ENCODE measurements around the gene CSF2RB. TPM values are rescaled to one million over a fixed set of nuclear protein-coding genes. Genes with fewer than 3 reads are reported as not detected.
"Not testable (repeated sequence)": the region's sequence is repeated elsewhere in the genome, so short reads cannot be mapped to it uniquely, and the experiment has no call there.

CSF2RB gene
- total and polyA plus RNA-seq, 12 donors = 0.81 to 20.8 (median 1.7) TPM

DNA sequence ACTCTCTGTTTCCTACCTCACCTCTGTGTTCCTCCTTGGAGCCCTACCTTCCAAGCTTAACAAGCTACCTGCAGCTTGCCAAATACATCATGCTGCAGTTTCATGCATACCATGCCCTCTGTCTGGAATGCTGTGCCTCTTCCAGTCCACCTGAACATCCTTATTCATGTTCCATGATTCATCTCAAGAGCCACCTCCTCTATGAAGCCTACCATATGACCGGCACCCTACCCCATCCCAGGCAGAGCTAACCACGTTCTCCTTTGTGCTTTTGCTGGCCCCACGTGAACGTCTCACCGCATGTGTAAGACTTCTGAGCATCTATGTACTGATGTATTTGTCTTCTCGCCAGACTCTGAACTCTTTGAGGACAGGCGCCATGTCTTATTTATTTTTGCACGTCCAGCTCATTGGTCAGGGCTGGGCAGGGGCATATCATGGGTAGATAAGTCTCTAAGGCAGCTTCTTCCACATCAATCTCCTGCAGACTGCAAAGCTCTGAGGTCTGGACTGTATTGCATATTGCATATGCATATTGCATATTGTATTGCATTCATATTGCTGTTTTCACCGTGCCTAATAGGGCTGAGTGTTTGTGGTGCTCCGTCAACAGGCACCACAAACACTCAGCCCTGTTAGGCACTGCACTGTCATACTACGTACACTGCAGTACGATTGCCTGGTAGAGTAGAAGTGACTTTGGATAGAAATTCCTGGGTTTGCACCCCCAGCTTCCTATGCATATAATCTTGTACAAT is 74.8 kb downstream of the CSF2RB start:
- no peak for DNase-seq
- H3K4me3 ChIP-seq = no peak overlapping the region
- peaks cover 0 to 53% (median 41%) of the 10 kb centered on the region in 7 donors for H3K27me3 ChIP-seq
- H3K9me3 ChIP-seq = peaks cover 0 to 20% (median 14%) of the 10 kb centered on the region in 11 donors
- no peak for ATAC-seq
- no peaks in the 10 kb centered on the region for H3K36me3 ChIP-seq
- no peak overlapping the region for H3K27ac ChIP-seq
- 71 to 78% methylated on average over 12 of the region's 12 CpGs for WGBS, 2 donors
- H3K4me1 ChIP-seq = no peaks in the 10 kb centered on the region
- intact Hi-C loops (cut with DNase I) = loop anchor here in 1 of 10 donors (10.0 kb wide), 1 partner anchor 443 kb away; no protein-coding TSS in a partner anchor
- TF ChIP-seq, protein P1, sequence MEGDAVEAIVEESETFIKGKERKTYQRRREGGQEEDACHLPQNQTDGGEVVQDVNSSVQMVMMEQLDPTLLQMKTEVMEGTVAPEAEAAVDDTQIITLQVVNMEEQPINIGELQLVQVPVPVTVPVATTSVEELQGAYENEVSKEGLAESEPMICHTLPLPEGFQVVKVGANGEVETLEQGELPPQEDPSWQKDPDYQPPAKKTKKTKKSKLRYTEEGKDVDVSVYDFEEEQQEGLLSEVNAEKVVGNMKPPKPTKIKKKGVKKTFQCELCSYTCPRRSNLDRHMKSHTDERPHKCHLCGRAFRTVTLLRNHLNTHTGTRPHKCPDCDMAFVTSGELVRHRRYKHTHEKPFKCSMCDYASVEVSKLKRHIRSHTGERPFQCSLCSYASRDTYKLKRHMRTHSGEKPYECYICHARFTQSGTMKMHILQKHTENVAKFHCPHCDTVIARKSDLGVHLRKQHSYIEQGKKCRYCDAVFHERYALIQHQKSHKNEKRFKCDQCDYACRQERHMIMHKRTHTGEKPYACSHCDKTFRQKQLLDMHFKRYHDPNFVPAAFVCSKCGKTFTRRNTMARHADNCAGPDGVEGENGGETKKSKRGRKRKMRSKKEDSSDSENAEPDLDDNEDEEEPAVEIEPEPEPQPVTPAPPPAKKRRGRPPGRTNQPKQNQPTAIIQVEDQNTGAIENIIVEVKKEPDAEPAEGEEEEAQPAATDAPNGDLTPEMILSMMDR (IDR thresholded peaks at IDR 0.05) = no peak

DNA sequence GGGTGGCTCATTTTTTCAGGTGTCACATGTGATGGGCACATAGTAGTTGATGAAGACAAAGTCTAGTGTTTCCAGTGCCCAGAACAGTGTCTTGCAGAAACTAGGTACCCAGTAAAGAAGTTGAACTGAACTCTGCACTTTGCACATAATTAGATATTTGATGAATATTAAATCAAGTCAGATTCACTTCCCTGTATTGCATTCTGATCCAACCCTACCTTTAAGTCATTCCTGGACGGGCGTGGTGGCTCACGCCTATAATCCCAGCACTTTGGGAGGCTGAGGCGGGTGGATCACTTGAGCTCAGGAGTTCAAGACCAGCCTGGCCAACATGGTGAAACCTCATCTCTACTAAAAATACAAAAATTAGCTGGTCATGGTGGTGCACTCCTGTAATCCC is 75.6 kb downstream of the CSF2RB start:
- H3K27me3 ChIP-seq = peaks cover 0 to 50% (median 36%) of the 10 kb centered on the region in 7 donors
- not testable (repeated sequence) for H3K36me3 ChIP-seq, ATAC-seq, H3K4me3 ChIP-seq, DNase-seq, H3K27ac ChIP-seq, H3K4me1 ChIP-seq
- 92% methylated on average over 4 of the region's 4 CpGs for WGBS, 2 donors
- H3K9me3 ChIP-seq = peaks cover 0 to 20% (median 14%) of the 10 kb centered on the region in 11 donors
- intact Hi-C loops (cut with DNase I) = loop anchor here in 1 of 10 donors (10.0 kb wide), 1 partner anchor 444 kb away; no protein-coding TSS in a partner anchor

Other genes with a start within 250 kb of the CSF2RB start
- gene CACNG2, start 209.9 kb upstream of the CSF2RB start, total RNA-seq = not detected
- not detected for gene CACNG2, start 209.9 kb upstream of the CSF2RB start, polyA plus RNA-seq
- 10 to 100 TPM; 20.8 to 34.4 (median 26.3) TPM for gene IFT27, start 137.5 kb upstream of the CSF2RB start, total RNA-seq
- gene IFT27, start 137.5 kb upstream of the CSF2RB start, polyA plus RNA-seq = 10 to 100 TPM; 19.6 to 63.6 TPM
- not detected for gene PVALB, start 96.6 kb upstream of the CSF2RB start, total RNA-seq
- gene PVALB, start 96.6 kb upstream of the CSF2RB start, polyA plus RNA-seq = not detected
- 10 to 100 TPM in 2 of 10 donors, 1 to 10 TPM in 8; 1.1 to 18.9 (median 2.7) TPM for gene NCF4, start 52.6 kb upstream of the CSF2RB start, total RNA-seq
- 10 to 100 TPM in 1 of 2 donors, 1 to 10 TPM in 1; 4.6 to 10.5 TPM for gene NCF4, start 52.6 kb upstream of the CSF2RB start, polyA plus RNA-seq
- 10 to 100 TPM; 34.1 to 87.4 (median 44.5) TPM for gene TST, start 105.8 kb downstream of the CSF2RB start, total RNA-seq
- gene TST, start 105.8 kb downstream of the CSF2RB start, polyA plus RNA-seq = 10 to 100 TPM; 72.5 to 74.8 TPM
- 10 to 100 TPM; 27.1 to 81.2 (median 42.0) TPM for gene MPST, start 106.1 kb downstream of the CSF2RB start, total RNA-seq
- 100 to 1,000 TPM; 160 to 192 TPM for gene MPST, start 106.1 kb downstream of the CSF2RB start, polyA plus RNA-seq
- gene KCTD17, start 138.1 kb downstream of the CSF2RB start, total RNA-seq = 10 to 100 TPM in 7 of 10 donors, 1 to 10 TPM in 3; 6.9 to 49.2 (median 13.8) TPM
- 10 to 100 TPM; 17.6 to 17.8 TPM for gene KCTD17, start 138.1 kb downstream of the CSF2RB start, polyA plus RNA-seq
- not detected for gene TMPRSS6, start 196.1 kb downstream of the CSF2RB start, total RNA-seq
- gene TMPRSS6, start 196.1 kb downstream of the CSF2RB start, polyA plus RNA-seq = not detected
- gene IL2RB, start 236.3 kb downstream of the CSF2RB start, total RNA-seq = 10 to 100 TPM in 1 of 10 donors, 1 to 10 TPM in 3, under 1 TPM in 6; 0.19 to 10.3 (median 0.75) TPM
- under 1 TPM; 0.16 to 0.22 TPM for gene IL2RB, start 236.3 kb downstream of the CSF2RB start, polyA plus RNA-seq